H1 (cell line): ENCODE data around the gene CDH16. TPM values are rescaled to one million over a fixed set of nuclear protein-coding genes. Genes with fewer than 3 reads are reported as not detected.

Source experiments
- CHD1 ChIP-seq: IDR thresholded peaks from 2 replicates; pipeline ENCODE4 v1.6.1; 2012; ENCODE audit warnings: low read depth, low read length, improper control_type of control experiment
- CHD7 ChIP-seq: fragments of 300-600 bp; sonication (generic); IDR thresholded peaks from 2 replicates; pipeline ENCODE4 v1.7.1; 2012; ENCODE audit warnings: low read length, moderate library complexity, mild to moderate bottlenecking, inconsistent platforms; ENCODE audit not compliant: insufficient replicate concordance
- EGR1 ChIP-seq: IDR thresholded peaks from 2 replicates; pipeline ENCODE4 v1.6.1; 2011; ENCODE audit warnings: low read depth, low read length, borderline replicate concordance
- FOSL1 ChIP-seq: IDR thresholded peaks from 2 replicates; pipeline ENCODE4 v1.6.1; 2011; ENCODE audit warnings: mild to moderate bottlenecking, low read depth, low read length, moderate library complexity; ENCODE audit not compliant: insufficient read depth
- SIX5 ChIP-seq: IDR thresholded peaks from 2 replicates; pipeline ENCODE4 v1.6.1; 2011; ENCODE audit warnings: mild to moderate bottlenecking, low read depth, low read length
- TAF1 ChIP-seq: IDR thresholded peaks from 2 replicates; pipeline ENCODE4 v1.6.1; 2011; ENCODE audit warnings: mild to moderate bottlenecking, low read depth, low read length
- polyA plus RNA-seq, 7 experiments: library from polyadenylated mRNA; depleted of rRNA in 3 of 7; stranded (reverse) in 5 of 7; unstranded in 2 of 7; fragments of >200 nt in 5 of 7; fragments of 200-250 nt in 2 of 7; gene quantifications; 1 replicate in 5 of 7; 2 replicates in 1 of 7; 4 replicates in 1 of 7; pipeline versions ENCODE4 v1.2.1 to v1.2.3, GENCODE V29; 2011 to 2013; ENCODE audit warnings: missing spikeins in 2 of 7, mixed read lengths in 2 of 7
- total RNA-seq: library from RNA; stranded (reverse); fragmentation: NEBNext Ultra II Directional; extraction: Animal tissue kit (Norgen Biotek cat#: 25700); gene quantifications from 2 replicates; pipeline ENCODE4 v1.2.1, GENCODE V29; 2021

The CDH16 gene
- total and polyA plus RNA-seq, 2 of the 8 experiments (the other 6 are each of a cell fraction or from before 2014, with no cell fraction given): not detected

DNA sequence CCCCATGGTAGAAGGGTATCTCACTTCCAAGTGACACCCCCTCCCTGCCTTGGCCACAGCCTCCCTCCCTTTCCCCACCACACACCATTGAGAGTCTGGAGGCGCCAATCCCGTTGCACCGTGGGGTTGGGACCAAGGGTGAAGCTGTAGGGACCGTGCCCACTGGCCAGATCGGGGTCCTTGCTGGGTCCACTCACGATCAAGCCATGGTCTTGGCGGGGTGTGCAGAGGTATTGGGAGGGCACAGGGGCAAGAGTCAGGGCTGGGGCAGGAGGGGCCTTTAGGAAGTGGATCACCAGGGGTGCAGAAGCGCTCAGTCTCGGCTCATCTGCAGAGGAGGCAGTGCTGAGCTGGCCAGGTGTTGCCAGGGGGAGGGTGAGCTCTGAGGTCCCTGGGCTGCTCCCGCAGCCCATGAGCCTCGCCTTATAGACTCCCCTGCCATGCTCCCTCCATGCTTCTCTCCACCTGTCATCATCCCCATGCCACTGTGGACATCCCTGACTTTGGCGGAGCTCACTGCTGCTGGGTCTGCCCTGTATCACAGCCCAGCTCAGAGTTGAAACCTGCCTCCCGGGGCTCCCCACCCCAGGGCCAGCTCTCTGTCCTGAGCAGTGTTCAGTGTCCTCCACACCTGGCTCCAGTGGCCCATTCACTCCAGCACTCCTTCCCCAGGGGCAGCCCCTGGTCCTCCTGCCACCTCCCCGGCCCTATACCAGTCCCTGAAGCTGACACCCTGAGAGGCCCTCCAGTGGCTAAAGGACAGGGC lies 8.3 kb downstream of the CDH16 start (continued):
- no peak for TF ChIP-seq CHD7
- TF ChIP-seq FOSL1: no peak
- no peak for TF ChIP-seq SIX5
- no peak for TF ChIP-seq TAF1
- no peak for TF ChIP-seq EGR1
- TF ChIP-seq CHD1: no peak
